ENCODE data around the gene LSMEM2.
A peak's percentile ranks its signal among the peaks of the same experiment; 100 is the strongest.

The LSMEM2 gene

GRCh38 chr3:50322115-50322385, 43.2 kb downstream of the LSMEM2 start:
- DNase-seq (ENCODE audit: low spot score), result no peak

- no peak for DNase-seq (ENCODE audit: low spot score)
Measured at GRCh38 chr3:50322386-50323091, 43.7 kb downstream of the LSMEM2 start, which contains the start of gene HYAL2. Gene HYAL2 (minus strand): TSS chr3:50322745. CDS start chr3:50320489, 2,256 bp downstream.

- DNase-seq (ENCODE audit: low spot score), result no peak
Measured at GRCh38 chr3:50323092-50323600, 44.3 kb downstream of the LSMEM2 start.

GRCh38 chr3:50323614-50324199, 44.8 kb downstream of the LSMEM2 start:
- no peak for DNase-seq (ENCODE audit: low spot score)

GRCh38 chr3:50324351-50325112, 45.6 kb downstream of the LSMEM2 start:
- DNase-seq (ENCODE audit: low spot score), result peak; percentile 78

GRCh38 chr3:50325113-50325480, 46.2 kb downstream of the LSMEM2 start:
- no peak for DNase-seq (ENCODE audit: low spot score)

GRCh38 chr3:50325497-50326181, 46.8 kb downstream of the LSMEM2 start:
- DNase-seq (ENCODE audit: low spot score), result no peak

GRCh38 chr3:50326182-50326541, 47.3 kb downstream of the LSMEM2 start:
- no peak for DNase-seq (ENCODE audit: low spot score)

- no peak for DNase-seq (ENCODE audit: low spot score)
Measured at GRCh38 chr3:50327129-50327528, 48.2 kb downstream of the LSMEM2 start.

GRCh38 chr3:50327943-50328691, 49.2 kb downstream of the LSMEM2 start, which contains the start of gene TUSC2:
Gene TUSC2 (minus strand): TSS chr3:50328223. CDS start chr3:50328099, 124 bp downstream.
- peak; percentile 95 for DNase-seq (ENCODE audit: low spot score)

- no peak for DNase-seq (ENCODE audit: low spot score)
Measured at GRCh38 chr3:50330330-50330729, 51.4 kb downstream of the LSMEM2 start.

- DNase-seq (ENCODE audit: low spot score), result no peak
Measured at GRCh38 chr3:50331364-50331907, 52.5 kb downstream of the LSMEM2 start.

GRCh38 chr3:50333744-50334328, 54.9 kb downstream of the LSMEM2 start:
- no peak for DNase-seq (ENCODE audit: low spot score)

GRCh38 chr3:50334339-50335075, 55.6 kb downstream of the LSMEM2 start:
- no peak for DNase-seq (ENCODE audit: low spot score)

GRCh38 chr3:50336452-50337174, 57.7 kb downstream of the LSMEM2 start:
- DNase-seq (ENCODE audit: low spot score), result peak; percentile 84

- DNase-seq (ENCODE audit: low spot score), result peak; percentile 98
Measured at GRCh38 chr3:50337175-50337861, 58.4 kb downstream of the LSMEM2 start.
